Retinal pigment epithelial cell (primary cell): ENCODE results near the gene GALNT5.

Experiments
- DNase-seq: peaks from one replicate; pipeline ENCODE4 v3.0.0-alpha.2; 2010; ENCODE audit warnings: low read depth
- H3K4me3 ChIP-seq: 2 replicates; pipeline ENCODE4 v1.5.1; 2011; ENCODE audit warnings: mild to moderate bottlenecking, low read length, control low read depth, moderate library complexity
- CTCF ChIP-seq: conservative IDR thresholded peaks from 2 replicates; pipeline ENCODE4 v1.5.1; 2011; ENCODE audit warnings: low read depth, low read length, control low read depth, inconsistent platforms

The GALNT5 gene

GRCh38 chr2:157290525-157290924 lies 33.0 kb downstream of the GALNT5 start:
- TF ChIP-seq CTCF: no peak
- no peak for DNase-seq

DNA sequence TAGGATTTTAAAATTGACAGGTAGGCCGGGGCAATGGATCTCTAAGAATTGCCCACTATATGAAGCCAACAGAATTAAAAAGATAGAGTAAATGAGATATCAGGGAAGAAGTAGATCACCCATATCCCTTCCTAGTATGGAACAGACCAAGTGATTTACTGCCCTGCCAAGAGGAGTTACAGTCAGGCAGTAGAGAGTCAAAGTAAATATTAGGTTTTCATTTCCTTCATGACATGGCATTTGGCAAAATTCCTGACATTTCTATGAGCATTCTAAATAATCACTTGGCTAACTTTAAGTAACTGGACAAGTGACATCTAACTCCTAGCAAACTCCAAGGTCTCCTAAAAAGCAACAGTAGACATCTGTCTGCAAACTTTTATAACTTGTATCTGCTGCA lies 33.5 kb downstream of the GALNT5 start:
- H3K4me3 ChIP-seq: no peak overlapping the region
- no peak for TF ChIP-seq CTCF
- DNase-seq: no peak

More at GRCh38 chr2:157290525-157290924, 33.0 kb downstream of the GALNT5 start:
- H3K4me3 ChIP-seq: no peak overlapping the region

DNA sequence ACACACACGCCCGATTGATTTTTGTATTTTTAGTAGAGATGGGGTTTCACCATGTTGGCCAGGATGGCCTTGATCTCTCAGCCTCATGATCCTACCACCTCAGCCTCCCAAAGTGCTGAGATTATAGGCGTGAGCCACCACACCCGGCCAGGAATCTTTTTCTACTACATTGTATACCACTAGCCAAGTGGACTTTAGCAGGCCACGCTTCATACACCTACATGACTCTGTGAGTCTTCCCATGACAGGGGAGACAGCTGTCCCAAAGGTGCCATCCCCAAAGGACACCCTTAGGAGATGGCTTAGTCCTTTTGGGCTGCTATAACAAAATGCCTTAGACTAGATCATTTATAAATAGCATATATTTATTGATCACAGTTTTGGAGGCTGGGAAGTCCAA lies 35.3 kb downstream of the GALNT5 start:
- H3K4me3 ChIP-seq: no peak overlapping the region
- TF ChIP-seq CTCF: no peak
- no peak for DNase-seq

GRCh38 chr2:157296490-157296889 lies 39.0 kb downstream of the GALNT5 start:
- DNase-seq: no peak
- TF ChIP-seq CTCF: no peak

GRCh38 chr2:157296958-157297357 lies 39.5 kb downstream of the GALNT5 start:
- no peak for DNase-seq
- no peak for TF ChIP-seq CTCF

More at GRCh38 chr2:157296490-157296889, 39.0 kb downstream of the GALNT5 start:
- no peak overlapping the region for H3K4me3 ChIP-seq

DNA sequence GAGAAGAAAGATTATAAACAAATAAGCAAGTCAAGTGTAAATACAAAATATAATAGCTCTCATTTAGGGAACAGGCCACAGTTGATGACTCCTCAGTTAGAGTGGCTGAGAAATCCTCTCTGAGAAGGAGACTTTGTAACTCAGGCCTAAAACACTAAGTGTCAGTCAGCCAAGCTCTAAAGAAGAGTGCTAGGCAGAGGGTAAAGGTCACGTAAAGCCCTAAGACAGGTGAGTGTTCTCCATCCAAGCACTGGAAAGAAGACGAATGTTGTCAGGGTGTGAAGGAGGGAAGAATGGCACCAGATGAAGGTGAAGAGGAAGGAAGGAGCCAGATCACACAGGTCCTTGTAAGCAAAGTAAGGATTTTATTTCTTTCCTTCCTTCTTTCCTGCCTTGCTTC lies 43.8 kb downstream of the GALNT5 start:
- no peak overlapping the region for H3K4me3 ChIP-seq
- DNase-seq: no peak
- TF ChIP-seq CTCF: no peak

More at GRCh38 chr2:157296958-157297357, 39.5 kb downstream of the GALNT5 start:
- no peak overlapping the region for H3K4me3 ChIP-seq

DNA sequence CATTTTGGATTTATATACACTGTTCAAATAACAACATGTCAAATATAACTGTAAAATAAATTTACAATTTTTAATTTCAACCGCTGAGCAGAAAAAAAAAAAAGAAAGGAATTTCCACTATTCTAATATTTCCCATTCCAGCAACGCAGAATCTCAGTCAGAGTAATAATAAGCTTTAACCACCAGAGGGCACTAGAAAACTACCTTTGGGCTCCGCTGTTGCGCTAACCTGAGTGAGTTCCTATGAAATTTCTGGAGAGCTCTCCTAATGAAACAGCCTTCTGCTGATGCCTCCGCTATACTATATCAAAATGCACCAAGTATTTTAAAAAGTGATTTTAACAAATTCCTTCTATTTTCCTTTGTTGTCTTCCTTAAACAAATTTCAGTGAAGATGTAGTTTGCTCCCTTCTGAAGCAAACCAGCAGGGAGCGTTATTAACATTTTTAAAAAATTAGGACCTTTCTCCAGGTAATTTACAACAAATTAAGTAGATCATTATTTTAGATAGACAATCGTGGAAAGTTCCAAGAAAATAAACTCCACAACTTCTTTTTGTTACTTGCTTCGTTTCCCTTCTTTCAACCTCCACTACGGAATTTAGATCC lies 45.1 kb downstream of the GALNT5 start:
- no peak for DNase-seq
- peak; percentile 64 for TF ChIP-seq CTCF
- no peak overlapping the region for H3K4me3 ChIP-seq
